GM12891 (cell line): ENCODE results near the gene GZMA.

Experiments
- PAX5 ChIP-seq: IDR thresholded peaks from 2 replicates; pipeline ENCODE4 v1.6.1; 2011; ENCODE audit warnings: low read length, moderate library complexity, mild to moderate bottlenecking; ENCODE audit not compliant: insufficient read depth, severe bottlenecking
- POLR2A ChIP-seq: IDR thresholded peaks from 2 replicates; pipeline ENCODE4 v1.6.1; 2011; ENCODE audit warnings: low read depth, low read length, control low read depth
- POLR2AphosphoS5 ChIP-seq: IDR thresholded peaks from 2 replicates; pipeline ENCODE4 v1.6.1; 2011; ENCODE audit warnings: low read depth, low read length, control low read depth
- POU2F2 ChIP-seq: IDR thresholded peaks from 2 replicates; pipeline ENCODE4 v1.6.1; 2011; ENCODE audit warnings: low read depth, mild to moderate bottlenecking, control low read depth, low read length, moderate library complexity
- SPI1 ChIP-seq: IDR thresholded peaks from 2 replicates; pipeline ENCODE4 v1.6.1; 2011; ENCODE audit warnings: low read depth, low read length, control low read depth
- TAF1 ChIP-seq: IDR thresholded peaks from 2 replicates; pipeline ENCODE4 v1.6.1; 2011; ENCODE audit warnings: low read depth, low read length, control low read depth

- no peak for TF ChIP-seq POLR2A
- TF ChIP-seq TAF1 = no peak
- TF ChIP-seq POU2F2 = no peak
- no peak for TF ChIP-seq POLR2AphosphoS5
- TF ChIP-seq SPI1 = no peak
- no peak for TF ChIP-seq PAX5
These were observed 31.5 kb upstream of the GZMA start for GRCh38 chr5:55070968-55071367.
